ENCODE results near the gene MAML3.

Gene MAML3

GRCh38 chr4:140123666-140124377 is 30.2 kb downstream of the MAML3 start:
- no peak for DNase-seq

GRCh38 chr4:140122891-140123290 is 31.1 kb downstream of the MAML3 start:
- DNase-seq, result no peak

- DNase-seq, result no peak
Observed at GRCh38 chr4:140121646-140122045, 32.3 kb downstream of the MAML3 start.

GRCh38 chr4:140118931-140119640 is 34.9 kb downstream of the MAML3 start:
- no peak for DNase-seq

GRCh38 chr4:140117947-140118346 is 36.0 kb downstream of the MAML3 start:
- no peak for DNase-seq

GRCh38 chr4:140116442-140117104 is 37.4 kb downstream of the MAML3 start:
- DNase-seq, result no peak

GRCh38 chr4:140115140-140115539 is 38.8 kb downstream of the MAML3 start:
- no peak for DNase-seq

- DNase-seq, result no peak
Observed at GRCh38 chr4:140113653-140114052, 40.3 kb downstream of the MAML3 start.

GRCh38 chr4:140112576-140112975 is 41.4 kb downstream of the MAML3 start:
- no peak for DNase-seq

GRCh38 chr4:140111256-140111655 is 42.7 kb downstream of the MAML3 start:
- DNase-seq, result no peak

- DNase-seq, result no peak
Observed at GRCh38 chr4:140110542-140111215, 43.3 kb downstream of the MAML3 start.

GRCh38 chr4:140109737-140110136 is 44.2 kb downstream of the MAML3 start:
- DNase-seq, result no peak

GRCh38 chr4:140109292-140109691 is 44.7 kb downstream of the MAML3 start:
- no peak for DNase-seq

- DNase-seq, result no peak
Observed at GRCh38 chr4:140108713-140109230, 45.2 kb downstream of the MAML3 start.

GRCh38 chr4:140108243-140108642 is 45.7 kb downstream of the MAML3 start:
- no peak for DNase-seq

- DNase-seq, result no peak
Observed at GRCh38 chr4:140106289-140106844, 47.6 kb downstream of the MAML3 start.

- no peak for DNase-seq
Observed at GRCh38 chr4:140105436-140105835, 48.5 kb downstream of the MAML3 start.

GRCh38 chr4:140103676-140104075 is 50.3 kb downstream of the MAML3 start:
- no peak for DNase-seq

GRCh38 chr4:140102421-140102820 is 51.6 kb downstream of the MAML3 start:
- no peak for DNase-seq

- DNase-seq, result no peak
Observed at GRCh38 chr4:140100771-140101170, 53.2 kb downstream of the MAML3 start.

GRCh38 chr4:140099983-140100382 is 54.0 kb downstream of the MAML3 start:
- DNase-seq, result peak; percentile 45

GRCh38 chr4:140098455-140099160 is 55.4 kb downstream of the MAML3 start:
- no peak for DNase-seq

Data from DMS 273 treated with DMSO at 0.1 percent for 48 hours (cell line).